NCI-H187 (cell line): Measurements from ENCODE around the gene SRSF6.
"Not testable (repeated sequence)": the region's sequence is repeated elsewhere in the genome, so short reads cannot be mapped to it uniquely, and the experiment has no call there.

ENCODE experiments used
- DNase-seq, 2 experiments: peaks; one replicate each; lab custom pipeline; 2025; lab: John Stamatoyannopoulos, UW

Gene SRSF6

GRCh38 chr20:43473381-43473704 lies 15.6 kb downstream of the SRSF6 start:
- DNase-seq, result no peak

GRCh38 chr20:43477193-43477592 lies 19.5 kb downstream of the SRSF6 start:
- no peak for DNase-seq

GRCh38 chr20:43477619-43478018 lies 19.9 kb downstream of the SRSF6 start:
- DNase-seq, result no peak

GRCh38 chr20:43490038-43490437 lies 32.3 kb downstream of the SRSF6 start:
- no peak for DNase-seq

- no peak for DNase-seq
Measured at GRCh38 chr20:43492101-43492500, 34.4 kb downstream of the SRSF6 start.

- DNase-seq, result no peak
Measured at GRCh38 chr20:43495388-43495787, 37.7 kb downstream of the SRSF6 start.

- not testable (repeated sequence) for DNase-seq
Measured at GRCh38 chr20:43502021-43502420, 44.3 kb downstream of the SRSF6 start.

GRCh38 chr20:43506238-43506637 lies 48.5 kb downstream of the SRSF6 start:
- DNase-seq, result no peak

- no peak for DNase-seq
Measured at GRCh38 chr20:43507150-43508080, 49.7 kb downstream of the SRSF6 start, which contains the start of gene L3MBTL1. Gene L3MBTL1, plus strand, starts transcription at chr20:43507697. Its CDS starts 5,807 bp downstream, at chr20:43513504.

- no peak for DNase-seq
Measured at GRCh38 chr20:43508106-43508505, 50.4 kb downstream of the SRSF6 start.

- DNase-seq, result no peak
Measured at GRCh38 chr20:43508604-43509040, 50.9 kb downstream of the SRSF6 start.

- DNase-seq, result no peak
Measured at GRCh38 chr20:43511879-43512278, 54.2 kb downstream of the SRSF6 start.

- no peak for DNase-seq
Measured at GRCh38 chr20:43513372-43513930, 55.8 kb downstream of the SRSF6 start.
